ENCODE measurements around the gene FANCC.

The FANCC gene

DNA sequence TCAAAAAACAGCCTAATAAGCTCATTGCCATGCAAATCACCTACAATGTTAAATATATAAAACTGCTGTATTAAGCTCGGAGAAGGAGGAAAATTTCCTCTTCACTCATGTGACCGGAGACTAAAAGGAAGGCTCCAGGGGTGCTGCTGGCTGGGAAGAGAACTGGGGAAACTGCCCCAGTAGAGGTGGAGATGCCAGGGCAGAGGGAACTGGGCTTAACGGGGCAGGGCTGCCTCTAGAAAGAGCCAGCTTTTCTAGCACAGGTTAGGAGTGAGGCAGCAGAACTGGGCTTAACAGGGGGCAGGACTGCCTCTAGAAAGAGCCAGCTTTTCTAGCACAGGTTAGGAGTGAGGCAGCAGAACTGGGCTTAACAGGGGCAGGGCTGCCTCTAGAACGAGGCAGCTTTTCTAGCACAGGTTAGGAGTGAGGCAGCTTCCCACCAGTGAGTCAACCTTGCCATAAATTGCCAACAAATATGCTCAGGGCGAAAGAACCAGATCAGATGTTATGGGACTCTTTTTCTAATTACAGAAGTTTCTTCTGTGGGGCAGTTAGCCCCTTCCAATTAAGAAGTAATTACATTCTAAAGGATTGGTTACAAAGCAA is 115.3 kb downstream of the FANCC start:
- no peaks in the 10 kb centered on the region for H3K27me3 ChIP-seq (ENCODE audit: control insufficient read depth in 1 of 2, insufficient read depth in 2 of 2, low read length in 2 of 2)
- H3K4me1 ChIP-seq (ENCODE audit: insufficient read depth, low read length), result peaks cover 10% of the 10 kb centered on the region
- H3K4me3 ChIP-seq (ENCODE audit: low read depth in 1 of 2, low read length in 2 of 2), result no peak overlapping the region
- no peaks in the 10 kb centered on the region for H3K36me3 ChIP-seq (ENCODE audit: insufficient read depth, low read length)
- no peaks in the 10 kb centered on the region for H3K9me3 ChIP-seq (ENCODE audit: low read length)
- no peak overlapping the region for H3K27ac ChIP-seq (ENCODE audit: low read depth, low read length)
- no peak overlapping the region for H3K9ac ChIP-seq (ENCODE audit: low read length)

DNA sequence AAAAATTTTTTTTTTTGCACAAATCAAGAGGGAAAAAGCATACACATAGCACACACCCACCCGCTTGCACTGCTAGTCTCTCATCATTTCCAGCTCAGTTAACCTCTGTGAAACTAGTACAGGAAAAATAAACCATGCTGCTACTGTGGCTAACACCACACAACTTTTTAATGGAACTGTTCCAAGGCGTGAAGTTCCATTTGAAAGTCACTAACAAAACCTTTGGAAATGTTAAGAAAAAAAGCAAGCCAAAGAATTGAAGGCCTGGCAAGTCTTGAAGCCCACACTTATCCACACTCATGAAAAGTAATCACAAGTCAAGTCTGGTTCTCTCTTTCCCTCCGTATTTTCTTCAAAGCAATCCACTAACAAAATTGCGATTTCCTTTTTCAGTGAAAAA is 116.3 kb downstream of the FANCC start:
- no peak overlapping the region for H3K27ac ChIP-seq (ENCODE audit: low read depth, low read length)
- H3K27me3 ChIP-seq (ENCODE audit: control insufficient read depth in 1 of 2, insufficient read depth in 2 of 2, low read length in 2 of 2), result no peaks in the 10 kb centered on the region
- H3K9ac ChIP-seq (ENCODE audit: low read length), result no peak overlapping the region
- H3K9me3 ChIP-seq (ENCODE audit: low read length), result no peaks in the 10 kb centered on the region
- H3K4me1 ChIP-seq (ENCODE audit: insufficient read depth, low read length), result peaks cover 11% of the 10 kb centered on the region
- no peaks in the 10 kb centered on the region for H3K36me3 ChIP-seq (ENCODE audit: insufficient read depth, low read length)
- H3K4me3 ChIP-seq (ENCODE audit: low read depth in 1 of 2, low read length in 2 of 2), result no peak overlapping the region

GRCh38 chr9:95197692-95198271 is 119.7 kb downstream of the FANCC start:
- Histone ChIP-seq H3K27ac (ENCODE audit: low read depth, low read length) (no peak overlapping the region), H3K36me3 (ENCODE audit: insufficient read depth, low read length) (no peaks in the 10 kb centered on the region), H3K9ac (ENCODE audit: low read length) (no peak overlapping the region), H3K4me3 (ENCODE audit: low read depth in 1 of 2, low read length in 2 of 2) (no peak overlapping the region), H3K27me3 (ENCODE audit: control insufficient read depth in 1 of 2, insufficient read depth in 2 of 2, low read length in 2 of 2) (no peaks in the 10 kb centered on the region), H3K4me1 (ENCODE audit: insufficient read depth, low read length) (peaks cover 11% of the 10 kb centered on the region), H3K9me3 (ENCODE audit: low read length) (no peaks in the 10 kb centered on the region)

DNA sequence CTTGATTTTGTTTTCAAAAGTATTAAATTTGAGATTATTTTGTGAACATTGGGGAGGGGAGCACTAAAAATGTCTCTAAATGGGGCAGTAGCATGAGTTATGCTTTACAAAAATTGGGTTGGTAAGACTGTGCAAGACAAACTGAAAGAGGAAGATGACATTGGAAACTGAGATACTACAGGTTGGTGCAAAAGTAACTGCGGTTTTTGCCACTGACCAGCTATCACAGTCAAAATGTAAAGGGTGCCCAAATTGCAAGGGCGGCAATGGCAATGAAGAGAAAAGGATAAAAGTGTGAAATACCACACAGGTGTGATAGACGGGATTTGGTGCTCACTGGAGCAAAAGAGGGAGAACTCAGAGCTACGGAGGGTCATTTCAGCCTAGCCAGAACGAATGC is 124.0 kb downstream of the FANCC start:
- Histone ChIP-seq H3K9ac (ENCODE audit: low read length) (no peak overlapping the region), H3K9me3 (ENCODE audit: low read length) (no peaks in the 10 kb centered on the region), H3K36me3 (ENCODE audit: insufficient read depth, low read length) (no peaks in the 10 kb centered on the region), H3K27ac (ENCODE audit: low read depth, low read length) (no peak overlapping the region), H3K4me1 (ENCODE audit: insufficient read depth, low read length) (peaks cover 32% of the 10 kb centered on the region), H3K27me3 (ENCODE audit: control insufficient read depth in 1 of 2, insufficient read depth in 2 of 2, low read length in 2 of 2) (no peaks in the 10 kb centered on the region), H3K4me3 (ENCODE audit: low read depth in 1 of 2, low read length in 2 of 2) (no peak overlapping the region)

DNA sequence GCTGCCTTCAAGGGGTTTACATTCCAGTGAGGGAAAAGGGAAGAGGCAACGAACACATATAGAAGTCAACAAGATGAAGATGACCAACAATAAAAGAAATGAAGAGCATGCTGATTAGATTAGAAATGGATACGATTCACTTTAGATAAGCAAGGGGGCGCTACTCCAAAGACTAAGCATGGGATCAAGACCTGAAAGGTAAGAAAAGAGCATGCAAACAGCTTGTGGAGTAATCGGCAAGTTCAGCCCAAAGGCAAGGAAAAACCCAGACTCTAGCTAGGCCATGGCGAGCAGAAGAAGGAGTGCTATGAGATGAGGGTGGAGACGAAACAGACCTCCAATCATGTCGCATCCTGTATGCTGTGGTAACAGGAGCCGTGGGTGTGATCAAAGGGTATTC is 124.4 kb downstream of the FANCC start:
- Histone ChIP-seq H3K9me3 (ENCODE audit: low read length) (no peaks in the 10 kb centered on the region), H3K36me3 (ENCODE audit: insufficient read depth, low read length) (no peaks in the 10 kb centered on the region), H3K4me3 (ENCODE audit: low read depth in 1 of 2, low read length in 2 of 2) (no peak overlapping the region), H3K4me1 (ENCODE audit: insufficient read depth, low read length) (peaks cover 32% of the 10 kb centered on the region), H3K27me3 (ENCODE audit: control insufficient read depth in 1 of 2, insufficient read depth in 2 of 2, low read length in 2 of 2) (no peaks in the 10 kb centered on the region), H3K27ac (ENCODE audit: low read depth, low read length) (no peak overlapping the region), H3K9ac (ENCODE audit: low read length) (no peak overlapping the region)

DNA sequence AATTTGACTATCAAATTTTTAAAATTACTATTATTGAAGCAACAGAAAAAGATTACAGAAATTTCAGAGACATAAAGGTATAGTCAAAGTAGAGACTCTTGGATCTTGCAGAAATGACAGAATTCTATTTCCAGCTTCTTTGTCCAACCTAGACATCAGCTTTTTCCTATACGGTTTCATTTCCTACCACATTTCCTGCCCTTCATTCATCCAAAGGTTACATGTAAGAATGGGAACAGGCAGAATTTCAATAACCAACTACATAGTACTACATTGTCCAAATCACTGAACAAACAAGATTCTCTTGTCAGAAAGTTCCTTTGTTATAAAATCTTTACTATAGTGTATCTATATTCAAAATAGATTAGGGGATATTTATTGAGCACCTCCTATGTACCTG is 124.9 kb downstream of the FANCC start:
- Histone ChIP-seq H3K27me3 (ENCODE audit: control insufficient read depth in 1 of 2, insufficient read depth in 2 of 2, low read length in 2 of 2) (no peaks in the 10 kb centered on the region), H3K4me1 (ENCODE audit: insufficient read depth, low read length) (peaks cover 27% of the 10 kb centered on the region), H3K36me3 (ENCODE audit: insufficient read depth, low read length) (no peaks in the 10 kb centered on the region), H3K27ac (ENCODE audit: low read depth, low read length) (no peak overlapping the region), H3K9ac (ENCODE audit: low read length) (no peak overlapping the region), H3K9me3 (ENCODE audit: low read length) (no peaks in the 10 kb centered on the region), H3K4me3 (ENCODE audit: low read depth in 1 of 2, low read length in 2 of 2) (no peak overlapping the region)

DNA sequence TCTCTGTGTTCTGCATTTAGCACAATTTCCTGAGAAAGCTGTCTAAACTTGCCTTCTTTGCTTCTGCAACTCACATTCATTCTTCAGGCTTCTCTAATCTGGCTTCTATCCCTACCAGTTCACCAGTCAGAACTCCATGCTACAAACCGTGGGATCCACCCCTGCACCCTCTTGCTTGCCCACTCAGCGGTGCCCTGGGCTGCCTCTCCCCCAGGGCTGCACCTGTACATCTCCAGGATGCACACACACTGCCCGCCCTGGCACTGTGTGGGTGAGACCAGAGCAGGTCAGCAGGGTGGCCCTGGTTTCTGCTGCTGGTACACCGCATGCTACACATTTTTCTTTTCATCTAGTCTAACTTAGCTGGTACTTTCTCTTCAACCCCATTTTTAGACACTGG is 127.1 kb downstream of the FANCC start:
- Histone ChIP-seq H3K4me1 (ENCODE audit: insufficient read depth, low read length) (peaks cover 22% of the 10 kb centered on the region), H3K9ac (ENCODE audit: low read length) (no peak overlapping the region), H3K27ac (ENCODE audit: low read depth, low read length) (no peak overlapping the region), H3K4me3 (ENCODE audit: low read depth in 1 of 2, low read length in 2 of 2) (no peak overlapping the region), H3K27me3 (ENCODE audit: control insufficient read depth in 1 of 2, insufficient read depth in 2 of 2, low read length in 2 of 2) (no peaks in the 10 kb centered on the region), H3K36me3 (ENCODE audit: insufficient read depth, low read length) (no peaks in the 10 kb centered on the region), H3K9me3 (ENCODE audit: low read length) (no peaks in the 10 kb centered on the region)

GRCh38 chr9:95189251-95190098 is 128.0 kb downstream of the FANCC start:
- H3K4me3 ChIP-seq (ENCODE audit: low read depth in 1 of 2, low read length in 2 of 2), result peak overlapping the region in 1 of 2 donors; percentile 29
- H3K9ac ChIP-seq (ENCODE audit: low read length), result peak overlapping the region; percentile 24
- H3K36me3 ChIP-seq (ENCODE audit: insufficient read depth, low read length), result no peaks in the 10 kb centered on the region
- peaks cover 22% of the 10 kb centered on the region for H3K4me1 ChIP-seq (ENCODE audit: insufficient read depth, low read length)
- H3K27ac ChIP-seq (ENCODE audit: low read depth, low read length), result peak overlapping the region; percentile 27
- H3K9me3 ChIP-seq (ENCODE audit: low read length), result no peaks in the 10 kb centered on the region
- no peaks in the 10 kb centered on the region for H3K27me3 ChIP-seq (ENCODE audit: control insufficient read depth in 1 of 2, insufficient read depth in 2 of 2, low read length in 2 of 2)

GRCh38 chr9:95188459-95188858 is 129.1 kb downstream of the FANCC start:
- Histone ChIP-seq H3K4me3 (ENCODE audit: low read depth in 1 of 2, low read length in 2 of 2) (no peak overlapping the region), H3K27me3 (ENCODE audit: control insufficient read depth in 1 of 2, insufficient read depth in 2 of 2, low read length in 2 of 2) (no peaks in the 10 kb centered on the region), H3K9me3 (ENCODE audit: low read length) (no peaks in the 10 kb centered on the region), H3K36me3 (ENCODE audit: insufficient read depth, low read length) (no peaks in the 10 kb centered on the region), H3K9ac (ENCODE audit: low read length) (no peak overlapping the region), H3K27ac (ENCODE audit: low read depth, low read length) (peak overlapping the region; percentile 27), H3K4me1 (ENCODE audit: insufficient read depth, low read length) (peaks cover 22% of the 10 kb centered on the region)

- Histone ChIP-seq H3K9me3 (ENCODE audit: low read length) (no peaks in the 10 kb centered on the region), H3K36me3 (ENCODE audit: insufficient read depth, low read length) (no peaks in the 10 kb centered on the region), H3K27ac (ENCODE audit: low read depth, low read length) (no peak overlapping the region), H3K9ac (ENCODE audit: low read length) (no peak overlapping the region), H3K4me1 (ENCODE audit: insufficient read depth, low read length) (peaks cover 22% of the 10 kb centered on the region), H3K27me3 (ENCODE audit: control insufficient read depth in 1 of 2, insufficient read depth in 2 of 2, low read length in 2 of 2) (no peaks in the 10 kb centered on the region), H3K4me3 (ENCODE audit: low read depth in 1 of 2, low read length in 2 of 2) (no peak overlapping the region)
Measured at GRCh38 chr9:95185956-95186355, 131.6 kb downstream of the FANCC start.

DNA sequence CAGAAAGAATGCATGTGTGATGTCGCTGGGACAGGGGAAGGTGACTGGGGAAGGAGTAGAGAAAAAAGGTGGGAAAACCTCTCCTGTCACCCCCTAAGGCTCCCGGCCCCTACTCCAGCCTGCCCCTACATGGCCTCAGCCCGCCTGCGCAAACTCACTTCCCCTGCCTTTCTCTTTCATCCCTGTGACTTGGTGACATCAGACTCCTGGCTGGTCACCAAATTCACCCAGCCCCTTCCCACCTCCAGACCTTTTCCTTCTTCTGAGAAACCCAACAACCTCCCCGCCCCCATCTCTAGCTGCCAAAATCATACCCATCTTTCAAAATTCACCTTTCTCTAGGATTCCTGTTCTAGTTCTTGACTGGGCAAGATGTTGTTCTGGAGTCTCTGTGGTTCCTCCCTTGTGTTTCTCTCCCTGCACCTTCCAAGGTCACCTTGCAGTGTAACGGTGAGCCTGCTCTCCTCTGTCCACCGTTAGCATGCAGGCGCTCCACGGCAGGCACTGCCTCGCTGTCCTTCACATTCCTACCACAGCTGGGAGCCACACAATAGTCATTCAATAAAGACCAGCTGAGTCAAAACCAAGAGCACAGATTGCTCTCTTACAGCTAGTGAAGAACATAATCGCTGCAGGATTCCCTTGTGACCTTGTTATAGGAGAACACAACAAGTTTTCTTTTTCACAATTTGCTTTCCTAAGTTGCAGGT is 134.5 kb downstream of the FANCC start:
- no peaks in the 10 kb centered on the region for H3K27me3 ChIP-seq (ENCODE audit: control insufficient read depth in 1 of 2, insufficient read depth in 2 of 2, low read length in 2 of 2)
- H3K27ac ChIP-seq (ENCODE audit: low read depth, low read length), result no peak overlapping the region
- no peaks in the 10 kb centered on the region for H3K36me3 ChIP-seq (ENCODE audit: insufficient read depth, low read length)
- H3K4me3 ChIP-seq (ENCODE audit: low read depth in 1 of 2, low read length in 2 of 2), result no peak overlapping the region
- no peaks in the 10 kb centered on the region for H3K4me1 ChIP-seq (ENCODE audit: insufficient read depth, low read length)
- H3K9ac ChIP-seq (ENCODE audit: low read length), result no peak overlapping the region
- no peaks in the 10 kb centered on the region for H3K9me3 ChIP-seq (ENCODE audit: low read length)
